ENCODE data around the gene SNX9. TPM values are rescaled to one million over a fixed set of nuclear protein-coding genes. Genes with fewer than 3 reads are reported as not detected.

SNX9 gene
- polyA plus RNA-seq, 1 donor = 44.6 TPM

- H3K4me1 ChIP-seq (ENCODE audit: control insufficient read depth, insufficient read depth, low read length) = no peaks in the 10 kb centered on the region
- H3K27ac ChIP-seq (ENCODE audit: low read length) = no peak overlapping the region
- H3K9me3 ChIP-seq (ENCODE audit: control insufficient read depth, low read depth, low read length) = no peaks in the 10 kb centered on the region
- H3K4me3 ChIP-seq (ENCODE audit: low read length) = no peak overlapping the region
- H3K27me3 ChIP-seq (ENCODE audit: control insufficient read depth, insufficient read depth, low read length) = no peaks in the 10 kb centered on the region
- no peak for DNase-seq
- no CpG with 5 or more reads among the region's 2 CpGs for WGBS (ENCODE audit: insufficient coverage, low lambda C conversion rate)
- H3K36me3 ChIP-seq (ENCODE audit: control insufficient read depth, insufficient read depth, low read length) = peaks cover 5% of the 10 kb centered on the region
These were observed 7.9 kb downstream of the SNX9 start for GRCh38 chr6:157831018-157831369.

- Histone ChIP-seq H3K9me3 (ENCODE audit: control insufficient read depth, low read depth, low read length) (no peaks in the 10 kb centered on the region), H3K27ac (ENCODE audit: low read length) (peak overlapping the region; percentile 49), H3K4me3 (ENCODE audit: low read length) (no peak overlapping the region), H3K4me1 (ENCODE audit: control insufficient read depth, insufficient read depth, low read length) (no peaks in the 10 kb centered on the region), H3K36me3 (ENCODE audit: control insufficient read depth, insufficient read depth, low read length) (peaks cover 5% of the 10 kb centered on the region), H3K27me3 (ENCODE audit: control insufficient read depth, insufficient read depth, low read length) (no peaks in the 10 kb centered on the region)
- peak in 1 of 2 donors; percentile 40 for DNase-seq
- no CpG with 5 or more reads among the region's 3 CpGs for WGBS (ENCODE audit: insufficient coverage, low lambda C conversion rate)
These were observed 8.6 kb downstream of the SNX9 start for GRCh38 chr6:157831424-157832249.

- WGBS (ENCODE audit: insufficient coverage, low lambda C conversion rate) = no CpG with 5 or more reads among the region's 3 CpGs
- no peaks in the 10 kb centered on the region for H3K27me3 ChIP-seq (ENCODE audit: control insufficient read depth, insufficient read depth, low read length)
- no peak overlapping the region for H3K27ac ChIP-seq (ENCODE audit: low read length)
- H3K36me3 ChIP-seq (ENCODE audit: control insufficient read depth, insufficient read depth, low read length) = peaks cover 5% of the 10 kb centered on the region
- peak in 1 of 2 donors; percentile 26 for DNase-seq
- H3K9me3 ChIP-seq (ENCODE audit: control insufficient read depth, low read depth, low read length) = no peaks in the 10 kb centered on the region
- H3K4me3 ChIP-seq (ENCODE audit: low read length) = no peak overlapping the region
- H3K4me1 ChIP-seq (ENCODE audit: control insufficient read depth, insufficient read depth, low read length) = no peaks in the 10 kb centered on the region
These were observed 9.4 kb downstream of the SNX9 start for GRCh38 chr6:157832250-157832967.

- 100% methylated on average over 3 of the region's 6 CpGs for WGBS (ENCODE audit: insufficient coverage, low lambda C conversion rate)
- Histone ChIP-seq H3K4me1 (ENCODE audit: control insufficient read depth, insufficient read depth, low read length) (no peaks in the 10 kb centered on the region), H3K36me3 (ENCODE audit: control insufficient read depth, insufficient read depth, low read length) (peaks cover 3% of the 10 kb centered on the region), H3K9me3 (ENCODE audit: control insufficient read depth, low read depth, low read length) (no peaks in the 10 kb centered on the region), H3K27me3 (ENCODE audit: control insufficient read depth, insufficient read depth, low read length) (no peaks in the 10 kb centered on the region), H3K27ac (ENCODE audit: low read length) (no peak overlapping the region), H3K4me3 (ENCODE audit: low read length) (no peak overlapping the region)
- no peak for DNase-seq
These were observed 11.5 kb downstream of the SNX9 start for GRCh38 chr6:157834549-157834948.

- no peak for DNase-seq
- no peak overlapping the region for H3K4me3 ChIP-seq (ENCODE audit: low read length)
- H3K36me3 ChIP-seq (ENCODE audit: control insufficient read depth, insufficient read depth, low read length) = no peaks in the 10 kb centered on the region
- no peak overlapping the region for H3K27ac ChIP-seq (ENCODE audit: low read length)
- 80% methylated on average over 2 of the region's 5 CpGs for WGBS (ENCODE audit: insufficient coverage, low lambda C conversion rate)
- H3K4me1 ChIP-seq (ENCODE audit: control insufficient read depth, insufficient read depth, low read length) = peaks cover 11% of the 10 kb centered on the region
- no peaks in the 10 kb centered on the region for H3K27me3 ChIP-seq (ENCODE audit: control insufficient read depth, insufficient read depth, low read length)
- no peaks in the 10 kb centered on the region for H3K9me3 ChIP-seq (ENCODE audit: control insufficient read depth, low read depth, low read length)
These were observed 15.8 kb downstream of the SNX9 start for GRCh38 chr6:157838718-157839430.

GRCh38 chr6:157839606-157840005, 16.6 kb downstream of the SNX9 start:
- Histone ChIP-seq H3K4me1 (ENCODE audit: control insufficient read depth, insufficient read depth, low read length) (peaks cover 11% of the 10 kb centered on the region), H3K27ac (ENCODE audit: low read length) (no peak overlapping the region), H3K27me3 (ENCODE audit: control insufficient read depth, insufficient read depth, low read length) (no peaks in the 10 kb centered on the region), H3K9me3 (ENCODE audit: control insufficient read depth, low read depth, low read length) (no peaks in the 10 kb centered on the region), H3K36me3 (ENCODE audit: control insufficient read depth, insufficient read depth, low read length) (no peaks in the 10 kb centered on the region), H3K4me3 (ENCODE audit: low read length) (no peak overlapping the region)
- 100% methylated on average over 1 of the region's 5 CpGs for WGBS (ENCODE audit: insufficient coverage, low lambda C conversion rate)
- DNase-seq = no peak

- H3K27ac ChIP-seq (ENCODE audit: low read length) = no peak overlapping the region
- no CpG with 5 or more reads among the region's 2 CpGs for WGBS (ENCODE audit: insufficient coverage, low lambda C conversion rate)
- H3K4me3 ChIP-seq (ENCODE audit: low read length) = no peak overlapping the region
- peaks cover 11% of the 10 kb centered on the region for H3K4me1 ChIP-seq (ENCODE audit: control insufficient read depth, insufficient read depth, low read length)
- H3K36me3 ChIP-seq (ENCODE audit: control insufficient read depth, insufficient read depth, low read length) = no peaks in the 10 kb centered on the region
- H3K9me3 ChIP-seq (ENCODE audit: control insufficient read depth, low read depth, low read length) = no peaks in the 10 kb centered on the region
- DNase-seq = no peak
- H3K27me3 ChIP-seq (ENCODE audit: control insufficient read depth, insufficient read depth, low read length) = no peaks in the 10 kb centered on the region
These were observed 17.2 kb downstream of the SNX9 start for GRCh38 chr6:157840261-157840660.

GRCh38 chr6:157840776-157841175, 17.7 kb downstream of the SNX9 start:
- Histone ChIP-seq H3K36me3 (ENCODE audit: control insufficient read depth, insufficient read depth, low read length) (no peaks in the 10 kb centered on the region), H3K9me3 (ENCODE audit: control insufficient read depth, low read depth, low read length) (no peaks in the 10 kb centered on the region), H3K4me3 (ENCODE audit: low read length) (no peak overlapping the region), H3K27ac (ENCODE audit: low read length) (no peak overlapping the region), H3K27me3 (ENCODE audit: control insufficient read depth, insufficient read depth, low read length) (no peaks in the 10 kb centered on the region), H3K4me1 (ENCODE audit: control insufficient read depth, insufficient read depth, low read length) (peaks cover 11% of the 10 kb centered on the region)
- WGBS (ENCODE audit: insufficient coverage, low lambda C conversion rate) = 72% methylated on average over 2 of the region's 6 CpGs
- no peak for DNase-seq

GRCh38 chr6:157841211-157841840, 18.3 kb downstream of the SNX9 start:
- H3K4me1 ChIP-seq (ENCODE audit: control insufficient read depth, insufficient read depth, low read length) = peaks cover 11% of the 10 kb centered on the region
- peak; percentile 54 to 76 for DNase-seq
- WGBS (ENCODE audit: insufficient coverage, low lambda C conversion rate) = no CpG with 5 or more reads among the region's 2 CpGs
- no peak overlapping the region for H3K4me3 ChIP-seq (ENCODE audit: low read length)
- no peaks in the 10 kb centered on the region for H3K27me3 ChIP-seq (ENCODE audit: control insufficient read depth, insufficient read depth, low read length)
- H3K36me3 ChIP-seq (ENCODE audit: control insufficient read depth, insufficient read depth, low read length) = no peaks in the 10 kb centered on the region
- peak overlapping the region; percentile 30 for H3K27ac ChIP-seq (ENCODE audit: low read length)
- H3K9me3 ChIP-seq (ENCODE audit: control insufficient read depth, low read depth, low read length) = no peaks in the 10 kb centered on the region

- Histone ChIP-seq H3K27ac (ENCODE audit: low read length) (no peak overlapping the region), H3K36me3 (ENCODE audit: control insufficient read depth, insufficient read depth, low read length) (no peaks in the 10 kb centered on the region), H3K27me3 (ENCODE audit: control insufficient read depth, insufficient read depth, low read length) (no peaks in the 10 kb centered on the region), H3K9me3 (ENCODE audit: control insufficient read depth, low read depth, low read length) (no peaks in the 10 kb centered on the region), H3K4me1 (ENCODE audit: control insufficient read depth, insufficient read depth, low read length) (peaks cover 11% of the 10 kb centered on the region), H3K4me3 (ENCODE audit: low read length) (no peak overlapping the region)
- DNase-seq = no peak
- WGBS (ENCODE audit: insufficient coverage, low lambda C conversion rate) = 83% methylated on average over 1 of the region's 4 CpGs
These were observed 19.2 kb downstream of the SNX9 start for GRCh38 chr6:157842212-157842611.

Measured in large intestine (tissue), 3 donors.